Measurements from ENCODE around the gene BNIP5.

Gene BNIP5, protein sequence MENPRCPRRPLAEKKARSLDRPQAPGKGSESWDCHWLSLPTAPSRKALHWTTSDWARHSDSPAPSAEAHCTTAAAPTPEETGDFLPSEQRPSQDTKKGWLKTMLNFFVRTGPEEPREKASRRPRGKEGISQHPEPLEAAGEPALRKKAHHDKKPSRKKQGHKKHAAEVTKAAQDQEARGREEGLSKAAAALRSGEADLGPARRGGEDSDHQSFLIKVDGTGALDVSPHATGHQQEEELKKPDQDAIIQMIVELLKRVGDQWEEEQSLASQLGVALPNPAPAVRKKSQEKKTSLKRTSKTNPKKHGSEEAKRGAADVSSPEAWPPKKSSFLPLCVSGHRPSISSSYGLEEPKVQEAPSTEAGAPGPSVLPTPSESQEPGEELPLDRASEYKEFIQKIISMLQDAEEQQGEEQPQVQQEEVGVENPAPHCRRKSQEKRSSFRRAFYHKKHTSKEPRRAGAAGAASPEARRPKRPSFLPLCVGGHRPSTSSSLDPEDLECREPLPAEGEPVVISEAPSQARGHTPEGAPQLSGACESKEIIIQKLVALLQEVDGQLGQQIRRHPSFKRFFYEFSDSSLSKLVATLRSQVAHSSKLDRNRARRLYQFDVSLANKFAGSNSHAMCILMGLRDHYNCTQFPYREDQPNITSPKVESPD

DNA sequence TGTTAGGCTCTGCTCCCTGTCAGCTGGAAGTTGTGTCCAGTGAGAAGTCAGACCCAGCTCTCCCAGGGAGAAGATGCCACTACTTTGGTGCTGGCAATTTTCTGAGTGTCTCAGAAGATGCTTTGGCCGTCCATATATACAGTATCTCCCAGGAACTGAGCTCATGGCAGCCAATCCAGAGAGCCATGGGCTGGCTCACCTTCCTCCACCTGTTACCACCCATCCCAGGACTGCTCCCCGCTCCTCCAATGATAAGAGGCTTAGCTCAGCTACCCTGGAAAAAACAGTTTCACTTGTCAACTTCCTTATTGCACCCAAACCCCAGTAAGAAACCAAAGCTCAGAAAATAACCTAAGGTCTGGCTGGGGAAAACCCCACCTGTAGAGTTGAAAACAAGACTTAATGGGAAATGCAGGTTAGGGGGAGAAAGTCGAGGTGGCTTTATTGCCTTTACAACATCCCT, at the start of gene BNIP5:
Gene BNIP5 (minus strand): TSS at position 110 of the 463 bp plus-strand sequence. CDS start 6,198 bp downstream, outside the sequence.
- in situ Hi-C loops (cut with MboI; ENCODE audit: low sequenced_read_pairs), result no loop called here

DNA sequence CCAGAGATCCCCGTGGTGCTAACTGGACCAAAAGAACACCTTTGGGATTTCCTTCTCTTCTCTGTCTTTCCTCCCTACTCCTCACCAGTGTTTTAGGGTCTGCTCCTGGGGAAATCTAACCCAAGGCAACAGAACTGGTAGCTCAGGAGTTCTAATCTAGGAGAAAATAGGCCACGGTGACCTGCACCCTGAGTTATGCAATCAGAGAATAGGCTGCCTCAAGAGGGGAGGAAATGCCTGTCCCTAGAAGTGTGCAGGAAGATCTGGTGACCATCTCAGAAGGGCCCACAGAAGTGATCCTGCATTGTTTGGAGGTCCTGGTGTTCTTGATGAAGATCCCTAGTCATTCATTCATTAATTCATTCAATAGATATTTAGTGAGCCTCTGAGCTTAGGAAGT, 47.4 kb upstream of the BNIP5 start:
- in situ Hi-C loops (cut with MboI; ENCODE audit: low sequenced_read_pairs), result no loop called here

DNA sequence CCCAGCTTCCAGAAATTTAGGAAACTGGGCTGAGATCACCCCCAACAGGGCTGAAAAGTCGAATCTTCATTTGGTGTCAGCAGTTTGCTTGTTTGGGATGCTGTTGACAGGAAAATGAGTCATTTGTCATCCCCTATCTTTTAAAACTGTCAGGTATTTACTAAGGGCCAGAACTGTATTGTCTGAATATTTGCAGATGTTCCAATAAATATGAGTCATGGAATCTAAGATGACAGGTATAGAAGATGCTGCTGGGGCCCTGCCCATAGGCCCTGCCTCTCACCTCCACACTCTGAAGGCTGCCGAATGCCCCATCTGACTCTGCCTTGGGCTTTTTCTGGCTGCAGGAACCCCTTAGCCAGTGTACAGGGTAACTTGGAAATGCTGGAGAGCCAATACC, 46.9 kb upstream of the BNIP5 start:
- in situ Hi-C loops (cut with MboI; ENCODE audit: low sequenced_read_pairs), result no loop called here

DNA sequence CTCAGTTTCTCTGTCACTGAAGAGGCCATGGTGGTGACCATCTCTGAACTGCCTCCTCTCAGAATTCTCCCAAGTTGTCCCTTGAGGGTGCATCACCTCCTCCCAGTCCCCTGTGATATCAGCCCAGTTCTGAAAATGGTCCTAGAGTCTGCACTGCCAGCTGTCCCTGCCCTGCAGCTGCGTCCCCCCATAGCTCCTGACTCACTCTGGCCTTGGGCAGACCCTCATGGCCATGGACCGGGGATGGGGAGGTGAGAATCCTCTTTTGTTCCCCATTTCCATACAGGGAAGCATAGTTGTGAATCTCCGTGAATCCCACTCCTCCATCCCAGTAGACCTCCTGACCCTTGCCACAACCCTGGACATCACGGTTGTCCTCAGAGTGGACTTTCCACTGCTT, 46.3 kb upstream of the BNIP5 start:
- in situ Hi-C loops (cut with MboI; ENCODE audit: low sequenced_read_pairs), result no loop called here

DNA sequence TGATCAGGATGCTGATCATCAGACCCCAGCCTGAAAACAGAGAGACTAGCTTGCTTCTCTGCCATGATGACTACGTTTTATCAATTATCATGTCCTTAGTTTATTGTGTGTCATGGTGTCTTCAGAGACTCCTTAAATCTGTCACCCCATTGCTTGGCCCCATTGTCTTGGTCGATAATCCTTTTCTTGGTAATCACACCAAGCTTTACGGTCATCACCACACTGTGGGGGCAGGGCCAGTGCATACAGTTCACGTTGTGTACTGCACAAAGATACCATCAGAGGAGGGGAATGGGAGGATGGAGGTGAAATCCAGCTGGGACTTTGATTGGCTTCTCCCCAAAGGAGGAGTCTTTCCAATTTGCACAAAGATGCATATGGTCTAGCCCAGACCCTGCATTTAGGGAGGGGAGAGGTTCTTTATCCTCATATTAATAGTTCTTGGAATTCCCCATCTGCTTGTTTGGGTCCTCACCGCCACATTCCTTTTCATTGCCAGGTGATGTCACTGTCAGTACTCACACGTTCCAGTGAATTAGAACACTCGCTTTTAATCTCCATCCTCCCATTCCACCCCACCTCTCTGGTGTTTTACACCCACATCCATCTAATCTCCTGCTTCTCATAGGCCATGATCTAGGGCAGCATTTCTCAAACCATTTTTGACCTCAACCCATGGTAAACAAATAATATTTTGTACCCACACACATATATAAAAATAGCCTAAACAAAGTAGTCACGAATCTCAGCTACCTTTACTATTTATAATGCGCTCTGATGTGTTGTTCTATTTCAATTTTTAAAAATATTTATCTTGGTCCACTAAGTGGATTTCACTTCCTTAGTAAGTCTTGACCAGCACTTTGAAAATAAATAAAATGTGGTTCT, 45.1 kb upstream of the BNIP5 start:
- in situ Hi-C loops (cut with MboI; ENCODE audit: low sequenced_read_pairs), result no loop called here

DNA sequence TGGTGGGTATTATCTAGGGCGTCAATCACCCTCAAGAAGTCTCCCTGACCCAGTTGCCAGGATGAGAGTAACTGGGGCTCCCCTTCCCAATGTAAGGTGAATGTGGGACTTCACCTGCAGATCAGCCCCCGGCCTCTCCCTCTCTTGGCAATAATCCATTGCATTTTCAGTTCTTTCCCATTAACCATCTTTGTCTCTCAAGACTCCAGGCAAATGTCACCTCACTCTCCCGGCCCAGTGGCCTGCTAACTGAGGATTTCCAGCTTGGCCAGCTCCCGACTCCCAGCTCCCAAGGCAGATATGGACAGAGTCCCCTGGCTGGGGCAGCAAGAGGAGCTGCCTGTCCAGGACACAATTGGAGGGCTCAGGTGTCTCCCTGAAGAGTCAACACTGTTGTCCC, 43.5 kb upstream of the BNIP5 start:
- in situ Hi-C loops (cut with MboI; ENCODE audit: low sequenced_read_pairs), result no loop called here

DNA sequence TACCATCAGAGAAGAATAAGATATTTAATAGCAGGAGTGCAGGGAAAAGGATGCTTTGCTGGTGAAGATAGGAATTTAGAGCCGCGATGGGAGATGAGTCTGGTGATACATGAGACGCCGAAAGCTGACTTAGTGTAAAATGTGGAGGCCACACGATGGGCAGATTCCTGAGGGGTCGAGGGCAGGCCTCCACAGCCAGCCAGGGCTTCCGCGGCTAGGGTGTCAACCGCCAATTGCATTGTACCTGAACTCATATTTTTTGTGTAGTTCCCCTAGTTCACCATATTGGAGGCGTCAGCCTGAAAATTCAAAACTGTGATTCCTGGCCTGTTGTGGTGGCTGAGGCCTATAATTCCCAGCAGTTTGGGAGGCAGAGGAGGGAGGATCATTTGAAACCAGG, 42.2 kb upstream of the BNIP5 start:
- in situ Hi-C loops (cut with MboI; ENCODE audit: low sequenced_read_pairs), result no loop called here

DNA sequence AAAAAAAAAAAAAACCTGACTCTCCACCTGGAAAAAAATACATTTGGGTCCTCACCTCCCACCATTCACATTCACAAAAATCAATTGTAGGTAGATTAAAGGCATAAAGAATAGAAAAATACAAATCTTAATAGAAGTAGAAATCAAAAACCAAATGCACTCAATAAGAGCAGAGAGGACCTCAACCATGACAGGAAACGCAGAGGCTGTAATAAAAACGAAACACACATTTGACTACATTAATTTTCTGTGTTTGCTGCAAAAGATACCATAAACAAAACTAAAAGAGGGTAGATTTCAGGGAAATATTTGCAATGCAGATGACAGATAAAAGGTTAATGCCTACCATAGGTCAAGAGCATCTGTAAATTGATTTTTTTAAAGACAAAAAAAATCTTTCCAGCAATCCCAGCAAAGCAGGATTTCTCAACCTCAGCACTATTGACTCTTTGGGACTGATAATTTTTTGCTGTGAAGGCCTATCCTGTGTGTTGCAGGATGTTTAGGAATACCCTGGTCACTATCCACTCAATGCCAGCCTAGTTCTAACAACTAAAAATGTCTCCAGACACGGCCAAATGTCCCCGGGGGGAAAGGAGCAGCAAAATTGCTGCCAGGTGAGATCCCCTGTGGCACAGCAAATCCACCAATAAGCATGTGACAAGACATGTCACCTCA, 41.7 kb upstream of the BNIP5 start:
- in situ Hi-C loops (cut with MboI; ENCODE audit: low sequenced_read_pairs), result no loop called here

DNA sequence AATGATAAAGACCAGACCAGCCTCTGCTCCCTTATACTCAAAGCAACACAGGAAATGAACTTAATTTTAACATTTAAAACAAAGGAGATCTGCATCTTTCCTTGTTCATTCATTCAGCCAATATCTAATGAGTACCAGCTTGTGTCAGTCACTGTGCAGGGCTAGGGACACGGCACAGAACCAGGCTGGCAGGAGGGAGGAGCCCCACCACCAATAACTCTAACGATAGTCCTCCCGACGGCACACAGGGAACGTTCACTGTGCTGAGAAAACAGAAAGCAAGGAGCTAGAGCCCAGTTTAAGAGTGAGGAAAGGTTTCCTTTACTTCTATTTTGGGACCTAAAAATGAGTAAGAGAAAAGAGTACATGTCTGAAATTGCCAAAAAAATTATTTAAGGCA, 40.9 kb upstream of the BNIP5 start:
- in situ Hi-C loops (cut with MboI; ENCODE audit: low sequenced_read_pairs), result no loop called here

DNA sequence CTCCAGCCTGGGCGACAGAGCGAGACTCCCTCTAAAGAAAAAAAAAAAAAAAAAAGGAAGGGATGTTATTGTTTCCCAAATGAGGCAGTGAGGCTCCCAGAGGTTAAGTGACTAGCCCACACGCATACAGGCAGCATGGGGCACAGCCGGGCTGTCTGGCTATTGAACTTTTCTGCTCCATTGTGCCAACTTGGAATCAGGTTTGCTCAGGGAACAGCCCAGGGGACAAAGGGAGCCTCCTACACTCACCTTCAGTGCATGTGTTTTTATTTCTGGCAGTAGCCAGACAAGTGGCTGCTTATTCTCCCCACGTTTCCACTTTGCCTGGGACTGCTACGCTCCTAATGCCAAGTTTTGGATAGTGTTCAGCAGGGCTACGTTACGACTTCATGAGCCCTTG, 40.1 kb upstream of the BNIP5 start:
- in situ Hi-C loops (cut with MboI; ENCODE audit: low sequenced_read_pairs), result no loop called here

DNA sequence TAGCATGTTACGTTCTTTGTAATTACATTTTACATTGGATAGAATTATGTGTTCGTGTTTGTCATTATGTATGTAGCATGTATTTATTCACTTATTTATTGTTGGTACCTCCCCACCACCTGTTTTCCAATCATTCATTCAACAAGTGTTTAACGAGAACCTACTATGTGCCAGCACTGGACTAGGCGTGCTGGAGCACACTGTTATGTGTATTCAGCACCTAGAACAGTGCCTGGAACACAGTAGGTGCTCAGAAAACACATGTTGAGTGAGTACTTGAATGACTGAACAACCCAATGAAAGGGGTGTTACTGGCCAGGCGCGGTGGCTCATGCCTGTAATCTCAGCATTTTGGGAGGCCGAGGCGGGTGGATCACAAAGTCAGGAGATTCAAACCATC, 39.5 kb upstream of the BNIP5 start:
- in situ Hi-C loops (cut with MboI; ENCODE audit: low sequenced_read_pairs), result no loop called here

DNA sequence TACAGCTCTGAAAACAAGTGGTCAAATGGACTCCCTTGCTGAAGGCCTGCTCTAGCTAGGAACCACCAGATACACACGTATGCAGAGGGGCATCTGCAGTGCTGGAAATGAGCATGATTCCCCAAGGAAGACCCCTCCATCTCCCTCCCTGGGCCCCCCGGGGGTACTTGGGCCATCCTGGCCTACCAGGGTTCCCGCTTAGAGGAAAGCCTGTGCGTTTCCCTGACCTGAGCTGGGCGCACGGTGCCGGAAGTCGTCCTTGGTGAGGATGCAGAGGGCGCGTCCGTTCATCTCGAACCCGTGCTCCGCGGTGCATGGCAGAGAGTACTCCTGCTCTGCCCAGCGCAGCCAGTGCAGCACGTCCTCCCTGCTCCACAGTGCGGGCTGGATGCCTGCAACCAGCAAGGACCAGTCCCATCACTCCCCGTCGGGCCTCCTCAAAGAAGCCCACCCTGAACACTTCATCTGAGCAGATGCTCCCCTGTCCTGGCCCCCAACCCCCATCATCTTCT, 39.0 kb upstream of the BNIP5 start:
- in situ Hi-C loops (cut with MboI; ENCODE audit: low sequenced_read_pairs), result no loop called here

DNA sequence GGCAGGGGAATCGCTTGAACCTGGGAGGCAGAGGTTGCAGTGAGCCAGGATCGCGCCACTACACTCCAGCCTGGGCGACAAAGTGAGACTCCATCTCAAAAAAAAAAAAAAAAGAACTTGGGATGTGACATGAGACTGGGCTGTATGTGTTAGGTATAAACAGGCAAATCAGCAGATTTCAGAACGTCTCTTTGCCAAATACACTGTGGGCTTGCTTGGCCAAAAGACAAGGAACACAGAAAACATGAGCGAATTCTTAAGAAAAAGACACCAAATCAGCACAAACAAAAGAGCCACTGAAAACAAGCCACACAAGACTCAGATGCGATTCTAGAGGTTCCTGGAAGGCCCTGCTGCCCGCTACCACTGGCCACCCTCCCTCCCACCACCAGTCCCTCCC, 38.3 kb upstream of the BNIP5 start:
- in situ Hi-C loops (cut with MboI; ENCODE audit: low sequenced_read_pairs), result no loop called here

DNA sequence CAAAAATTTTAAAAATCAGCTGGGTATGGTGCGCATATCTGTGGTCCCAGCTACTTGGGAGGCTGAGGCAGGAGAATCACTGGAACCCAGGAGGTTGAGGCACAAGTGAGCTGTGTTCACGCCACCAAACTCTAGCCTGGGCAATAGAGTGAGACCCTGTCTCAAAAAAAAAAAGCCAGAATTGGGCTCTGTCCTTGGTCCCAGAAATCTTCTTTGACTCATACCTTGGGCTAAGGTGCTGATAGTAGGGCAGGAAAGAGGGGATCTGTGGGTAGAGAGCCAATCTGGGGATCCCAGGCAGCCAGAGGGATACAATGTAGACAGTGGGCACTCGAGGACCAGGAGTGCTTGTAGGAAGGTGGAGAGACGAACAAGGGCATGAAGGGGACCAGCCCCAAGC, 37.5 kb upstream of the BNIP5 start:
- in situ Hi-C loops (cut with MboI; ENCODE audit: low sequenced_read_pairs), result no loop called here

DNA sequence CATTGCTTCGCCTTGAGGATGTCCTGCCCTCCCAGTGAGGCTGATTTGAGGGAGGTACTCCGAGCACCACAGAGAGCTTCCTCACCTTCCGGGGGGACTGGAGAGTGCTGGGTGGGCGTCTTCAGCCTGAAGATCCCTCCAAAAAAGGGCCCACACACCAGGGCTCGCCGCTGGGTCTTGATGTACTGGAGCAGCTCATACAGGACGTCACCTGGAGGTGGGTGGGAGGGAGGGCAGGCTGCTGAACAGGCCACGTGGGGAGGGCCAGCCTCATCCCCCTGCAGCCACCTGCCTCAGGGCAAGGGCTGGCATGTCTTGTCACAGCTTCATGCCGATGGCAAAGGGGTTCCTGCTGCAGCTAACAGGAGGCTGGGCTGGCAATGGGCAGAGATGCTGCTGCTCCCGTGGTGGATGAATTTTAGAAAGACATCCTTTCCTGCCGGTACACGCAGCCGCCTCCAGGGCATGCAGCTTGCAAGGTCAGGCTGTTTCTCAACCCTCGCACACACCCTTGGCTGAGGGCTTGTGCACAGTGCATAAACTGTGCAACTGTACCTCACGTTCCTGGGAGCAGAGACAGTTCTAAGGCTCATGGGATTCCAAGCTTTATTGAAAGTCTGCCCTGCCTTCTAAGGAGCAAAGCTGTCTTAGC, 36.8 kb upstream of the BNIP5 start:
- in situ Hi-C loops (cut with MboI; ENCODE audit: low sequenced_read_pairs), result no loop called here

DNA sequence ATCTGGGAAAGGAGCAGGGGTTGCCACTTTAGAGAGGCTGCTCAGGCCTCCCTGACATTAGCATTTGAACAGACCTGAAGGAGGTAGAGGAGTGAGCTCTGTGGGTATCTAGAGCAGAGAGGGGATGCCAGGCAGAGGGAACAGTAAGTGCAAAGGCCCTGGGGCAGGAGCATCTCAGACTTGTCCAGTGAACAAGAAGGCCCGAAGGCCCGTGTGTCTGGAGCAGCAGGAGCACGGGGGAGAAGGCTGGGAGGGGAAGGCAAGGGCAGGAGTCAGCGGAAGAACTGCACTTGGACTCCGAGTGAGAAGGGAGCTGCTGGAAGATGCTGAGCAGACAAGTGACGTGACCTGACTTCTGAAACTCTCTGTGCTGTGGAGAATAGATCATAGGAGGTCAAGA, 35.4 kb upstream of the BNIP5 start:
- in situ Hi-C loops (cut with MboI; ENCODE audit: low sequenced_read_pairs), result no loop called here

DNA sequence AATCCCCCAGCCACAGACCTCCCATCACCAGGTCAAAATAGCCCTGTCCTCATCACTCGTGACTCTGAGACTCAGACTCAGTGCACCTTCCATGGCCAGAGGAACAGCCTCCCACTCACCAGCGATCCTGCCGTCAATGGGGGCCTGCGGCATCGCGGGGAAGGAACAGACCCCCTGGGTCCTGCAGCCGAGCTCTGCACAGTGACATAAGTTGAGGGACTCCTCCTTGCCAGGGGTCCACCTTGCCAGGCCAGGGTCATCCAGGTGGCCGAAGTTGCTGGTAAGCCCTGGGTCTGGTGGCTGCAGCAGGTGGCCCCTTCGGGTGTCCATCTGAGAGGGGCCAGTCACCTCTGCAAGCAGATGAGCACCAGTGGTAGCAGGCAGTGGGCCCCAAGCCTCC, 34.5 kb upstream of the BNIP5 start:
- in situ Hi-C loops (cut with MboI; ENCODE audit: low sequenced_read_pairs), result no loop called here

DNA sequence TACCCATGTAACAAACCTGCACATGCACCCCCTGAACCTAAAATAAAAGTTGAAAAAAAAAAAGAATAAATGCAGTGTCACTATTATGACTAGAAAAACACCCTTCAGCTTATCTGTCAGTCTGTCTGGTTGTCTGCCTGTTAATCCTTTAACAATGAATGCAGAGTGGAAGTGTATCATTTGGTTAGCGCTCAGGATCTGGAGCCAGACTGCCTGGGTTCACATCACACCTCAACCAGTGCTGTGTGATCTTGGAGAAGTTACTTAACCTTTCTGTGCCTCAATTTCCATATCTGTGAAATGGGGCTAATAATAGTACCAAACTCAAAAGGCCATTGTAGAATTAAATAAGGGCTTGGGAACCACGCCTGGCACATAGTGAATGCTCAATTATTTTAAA, 34.0 kb upstream of the BNIP5 start:
- in situ Hi-C loops (cut with MboI; ENCODE audit: low sequenced_read_pairs), result no loop called here

DNA sequence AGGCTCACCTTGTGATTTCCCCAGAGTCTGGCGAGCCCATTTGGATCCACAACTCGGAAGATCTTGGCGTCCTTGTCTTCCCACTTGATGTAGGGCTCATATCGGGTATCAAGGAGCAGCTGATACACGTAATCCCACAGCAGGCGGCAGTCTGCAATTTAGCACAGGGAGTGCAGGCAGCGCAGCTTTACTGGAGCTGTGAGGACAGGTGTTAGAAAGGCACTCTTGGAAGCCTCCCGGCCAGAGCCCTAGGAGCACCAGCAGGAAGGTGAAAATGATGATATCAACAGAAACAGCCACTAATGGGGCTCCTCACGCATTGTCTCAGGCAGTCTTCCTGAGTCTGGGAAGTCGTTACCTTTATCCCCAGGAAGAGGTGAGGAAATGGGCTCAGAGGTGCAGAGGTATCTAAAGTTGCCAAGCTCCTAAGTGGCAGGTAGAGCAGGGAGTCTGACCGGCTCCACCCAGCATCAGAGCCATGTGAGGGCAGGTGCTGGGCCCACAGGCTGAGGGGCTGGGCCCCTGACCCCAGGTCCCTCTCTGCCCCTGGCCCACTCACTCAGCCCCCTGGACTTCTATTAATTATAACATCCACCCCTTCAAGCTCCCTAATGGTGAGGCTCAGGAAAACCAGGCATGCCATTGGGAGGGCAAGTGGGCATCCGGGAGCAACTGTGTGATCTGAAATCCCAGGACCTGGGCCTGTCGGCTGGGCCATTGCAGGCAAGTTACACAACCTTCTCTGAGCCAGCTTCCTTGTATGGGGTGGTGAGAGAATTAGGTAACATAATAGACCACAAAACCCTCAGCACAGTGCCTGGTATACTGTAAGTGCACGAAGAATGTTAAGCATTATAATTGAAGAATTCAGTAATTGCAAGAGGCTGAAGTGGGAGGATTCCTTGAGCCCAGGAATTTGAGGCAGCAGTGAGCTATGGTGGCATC, 32.5 kb upstream of the BNIP5 start:
- in situ Hi-C loops (cut with MboI; ENCODE audit: low sequenced_read_pairs), result no loop called here
